ENCODE measurements around the gene ZDHHC4.
"Not testable (repeated sequence)": the region's sequence is repeated elsewhere in the genome, so short reads cannot be mapped to it uniquely, and the experiment has no call there.

The ZDHHC4 gene

GRCh38 chr7:6562106-6562505 lies 15.1 kb upstream of the ZDHHC4 start:
- no peak for DNase-seq (ENCODE audit: low spot score)

GRCh38 chr7:6563936-6564770 lies 13.1 kb upstream of the ZDHHC4 start:
- no peak for DNase-seq (ENCODE audit: low spot score)

GRCh38 chr7:6565655-6566054 lies 11.6 kb upstream of the ZDHHC4 start:
- no peak for DNase-seq (ENCODE audit: low spot score)

GRCh38 chr7:6567886-6568285 lies 9.4 kb upstream of the ZDHHC4 start:
- no peak for DNase-seq (ENCODE audit: low spot score)

GRCh38 chr7:6571160-6571779 lies 6.0 kb upstream of the ZDHHC4 start:
- DNase-seq (ENCODE audit: low spot score): no peak

- no peak for DNase-seq (ENCODE audit: low spot score)
These were observed 1.8 kb upstream of the ZDHHC4 start for GRCh38 chr7:6575281-6576023.

- no peak for DNase-seq (ENCODE audit: low spot score)
These were observed 1.0 kb upstream of the ZDHHC4 start for GRCh38 chr7:6576024-6576866.

- DNase-seq (ENCODE audit: low spot score): not testable (repeated sequence)
These were observed 336 bp upstream of the ZDHHC4 start for GRCh38 chr7:6576867-6577368.

- DNase-seq (ENCODE audit: low spot score): no peak
These were observed 1.1 kb downstream of the ZDHHC4 start for GRCh38 chr7:6578114-6579084.

GRCh38 chr7:6579446-6579845 lies 2.2 kb downstream of the ZDHHC4 start:
- no peak for DNase-seq (ENCODE audit: low spot score)

GRCh38 chr7:6585746-6586432 lies 8.6 kb downstream of the ZDHHC4 start:
- DNase-seq (ENCODE audit: low spot score): not testable (repeated sequence)

GRCh38 chr7:6588566-6588965 lies 11.3 kb downstream of the ZDHHC4 start:
- no peak for DNase-seq (ENCODE audit: low spot score)

- DNase-seq (ENCODE audit: low spot score): no peak
These were observed 12.0 kb downstream of the ZDHHC4 start for GRCh38 chr7:6589151-6589828.

- DNase-seq (ENCODE audit: low spot score): peak; percentile 64
These were observed 12.8 kb downstream of the ZDHHC4 start, which contains the start of gene INTS15 for GRCh38 chr7:6589829-6590644. TSS of gene INTS15 (plus strand) at chr7:6590021. CDS start at chr7:6590284, 263 bp downstream.

- DNase-seq (ENCODE audit: low spot score): peak; percentile 22
These were observed 13.4 kb downstream of the ZDHHC4 start for GRCh38 chr7:6590645-6591110.

- no peak for DNase-seq (ENCODE audit: low spot score)
These were observed 22.8 kb downstream of the ZDHHC4 start for GRCh38 chr7:6600093-6600492.

GRCh38 chr7:6604458-6604857 lies 27.2 kb downstream of the ZDHHC4 start:
- DNase-seq (ENCODE audit: low spot score): no peak
